ENCODE measurements around the gene INPP5A.
A peak's percentile ranks its signal among the peaks of the same experiment; 100 is the strongest.
"Not testable (repeated sequence)": the region's sequence is repeated elsewhere in the genome, so short reads cannot be mapped to it uniquely, and the experiment has no call there.

Gene INPP5A, protein sequence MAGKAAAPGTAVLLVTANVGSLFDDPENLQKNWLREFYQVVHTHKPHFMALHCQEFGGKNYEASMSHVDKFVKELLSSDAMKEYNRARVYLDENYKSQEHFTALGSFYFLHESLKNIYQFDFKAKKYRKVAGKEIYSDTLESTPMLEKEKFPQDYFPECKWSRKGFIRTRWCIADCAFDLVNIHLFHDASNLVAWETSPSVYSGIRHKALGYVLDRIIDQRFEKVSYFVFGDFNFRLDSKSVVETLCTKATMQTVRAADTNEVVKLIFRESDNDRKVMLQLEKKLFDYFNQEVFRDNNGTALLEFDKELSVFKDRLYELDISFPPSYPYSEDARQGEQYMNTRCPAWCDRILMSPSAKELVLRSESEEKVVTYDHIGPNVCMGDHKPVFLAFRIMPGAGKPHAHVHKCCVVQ

DNA sequence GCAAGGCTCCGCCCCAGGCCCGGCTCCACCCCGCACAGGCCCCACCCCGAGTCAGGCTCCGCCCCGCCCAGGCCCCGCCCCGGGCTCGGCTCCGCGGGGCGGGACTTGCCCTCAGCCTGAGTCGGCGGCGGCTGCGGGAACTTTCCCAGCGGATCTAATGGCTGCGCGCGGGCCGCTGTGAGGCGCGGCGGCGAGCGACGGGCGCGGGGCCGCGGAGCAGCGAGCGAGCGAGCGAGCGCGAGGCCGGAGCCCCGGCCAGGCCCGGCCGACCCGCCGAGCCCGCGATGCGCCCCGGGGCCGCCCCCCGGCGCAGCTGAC lies at the start of gene INPP5A:
Gene INPP5A, plus strand, starts transcription at position 104 of the 318 bp plus-strand sequence. CDS start 310 bp downstream, outside the sequence.
- no peak for DNase-seq (ENCODE audit: low read depth)

DNA sequence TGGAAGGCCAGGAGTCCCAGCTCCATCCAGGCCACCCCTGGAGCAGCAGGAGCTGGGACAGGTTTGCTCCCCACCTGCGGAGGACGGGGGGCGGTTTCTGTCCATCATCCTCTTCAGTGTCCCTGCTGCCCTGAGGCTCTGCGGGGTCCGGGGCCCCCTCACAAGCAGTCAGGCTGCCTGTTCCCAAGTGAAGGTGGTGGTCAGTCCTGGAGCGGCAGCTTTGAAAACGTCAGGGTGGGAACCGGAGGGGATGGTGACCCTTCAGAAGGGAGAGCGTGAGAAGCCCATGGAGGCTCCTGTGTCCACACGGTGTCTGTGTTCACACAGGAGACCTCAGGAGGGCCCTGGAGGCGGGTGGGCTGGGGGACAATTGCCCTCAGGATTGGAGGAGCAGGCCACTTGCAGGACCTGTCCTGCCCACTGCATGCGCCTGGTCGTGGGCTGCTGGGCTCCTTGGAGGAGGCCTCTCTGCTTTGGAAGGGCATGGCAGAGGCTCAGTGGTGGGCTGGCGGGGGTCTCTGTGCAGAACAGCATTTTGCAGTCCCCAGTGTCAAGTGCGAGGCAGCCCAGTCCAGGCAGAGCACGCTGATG lies 49.3 kb upstream of the INPP5A start:
- no peak for DNase-seq (ENCODE audit: low read depth)

DNA sequence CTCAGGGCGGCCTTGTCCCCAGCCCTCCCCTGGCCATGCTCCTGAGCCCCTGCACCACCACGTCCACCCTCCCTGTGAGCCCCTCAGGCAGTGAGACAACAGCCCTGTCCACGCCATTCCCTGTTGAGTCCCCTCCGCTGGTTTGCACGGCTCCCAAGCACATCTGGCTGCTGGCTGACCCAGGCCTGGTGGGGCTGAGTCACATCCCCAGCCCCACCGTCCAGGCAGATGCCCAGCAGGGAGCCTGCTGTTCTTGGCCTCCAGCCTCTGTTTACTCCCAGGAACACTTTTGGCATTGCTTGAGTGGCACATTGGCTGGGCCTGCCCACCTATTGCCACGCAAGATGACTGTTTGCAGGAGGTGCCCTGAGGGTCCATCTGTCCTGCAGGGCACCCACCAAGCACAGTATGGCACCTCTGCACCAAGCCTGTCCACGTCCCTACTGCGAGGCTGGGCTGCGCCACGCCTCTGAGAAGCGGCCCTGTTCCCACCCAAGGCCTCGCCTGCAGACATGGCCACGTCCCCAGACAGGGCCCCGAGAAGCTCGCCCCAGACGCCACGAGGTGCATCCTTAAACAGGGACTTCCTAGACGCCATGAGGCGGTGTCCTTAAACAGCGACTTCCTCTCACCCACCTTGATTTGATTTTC lies 48.4 kb upstream of the INPP5A start:
- peak; percentile 72 for DNase-seq (ENCODE audit: low read depth)

DNA sequence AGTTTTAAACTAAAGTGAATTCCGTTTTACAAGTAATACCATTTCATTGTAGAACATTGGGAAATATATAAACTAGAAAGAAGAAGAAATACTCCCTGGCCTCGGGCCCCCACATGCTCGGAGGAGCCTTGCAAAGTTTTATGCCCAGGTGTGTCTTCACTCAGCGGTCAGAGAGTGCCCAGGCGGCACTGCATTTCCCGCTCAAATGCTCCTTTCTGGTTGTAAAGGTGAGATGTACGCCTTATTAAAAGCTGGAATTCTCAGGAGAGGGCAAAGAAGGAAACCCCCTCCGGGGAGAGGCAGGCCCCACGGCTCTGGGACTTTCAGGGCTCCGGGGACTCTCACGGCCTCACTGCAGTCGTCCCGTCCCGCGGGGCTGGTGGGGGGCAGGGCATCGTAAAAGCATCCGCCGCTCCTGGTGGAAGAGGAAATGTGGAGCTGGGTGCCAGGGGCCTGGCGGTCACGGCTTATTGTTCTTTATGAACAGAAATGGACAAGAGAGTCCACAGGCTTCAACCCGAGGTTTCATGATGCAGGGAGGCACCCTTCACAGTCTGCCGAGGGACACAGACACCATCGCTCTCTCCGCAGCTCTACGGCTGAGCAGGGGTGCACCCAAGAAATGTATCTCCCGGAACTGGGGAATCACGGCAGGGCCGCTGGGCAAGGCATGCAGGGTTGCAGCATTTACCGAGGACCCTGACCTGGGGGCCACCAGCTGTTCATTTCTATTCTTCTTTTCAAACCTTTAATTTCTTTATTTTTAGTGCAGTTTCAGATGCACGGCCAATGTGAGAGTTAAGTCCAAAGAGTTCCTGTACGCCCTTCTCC lies 47.7 kb upstream of the INPP5A start:
- DNase-seq (ENCODE audit: low read depth) = no peak

DNA sequence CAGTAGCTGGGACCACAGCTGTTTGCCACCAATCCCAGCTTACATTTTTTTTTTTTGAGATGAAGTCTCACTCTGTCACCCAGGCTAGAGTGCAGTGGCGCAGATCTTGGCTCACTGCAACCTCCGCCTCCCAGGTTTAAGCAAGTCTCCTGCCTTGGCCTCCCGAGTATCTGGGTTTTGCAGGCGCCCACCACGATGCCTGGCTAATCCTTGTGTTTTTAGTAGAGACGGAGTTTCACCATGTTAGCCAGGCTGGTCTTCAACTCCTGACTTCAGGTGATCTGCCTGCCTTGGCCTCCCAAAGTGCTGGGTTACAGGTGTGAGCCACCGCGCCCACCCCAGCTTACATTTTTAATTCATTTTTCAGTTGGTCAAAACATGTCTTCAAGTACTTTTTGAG lies 46.1 kb upstream of the INPP5A start:
- not testable (repeated sequence) for DNase-seq (ENCODE audit: low read depth)

DNA sequence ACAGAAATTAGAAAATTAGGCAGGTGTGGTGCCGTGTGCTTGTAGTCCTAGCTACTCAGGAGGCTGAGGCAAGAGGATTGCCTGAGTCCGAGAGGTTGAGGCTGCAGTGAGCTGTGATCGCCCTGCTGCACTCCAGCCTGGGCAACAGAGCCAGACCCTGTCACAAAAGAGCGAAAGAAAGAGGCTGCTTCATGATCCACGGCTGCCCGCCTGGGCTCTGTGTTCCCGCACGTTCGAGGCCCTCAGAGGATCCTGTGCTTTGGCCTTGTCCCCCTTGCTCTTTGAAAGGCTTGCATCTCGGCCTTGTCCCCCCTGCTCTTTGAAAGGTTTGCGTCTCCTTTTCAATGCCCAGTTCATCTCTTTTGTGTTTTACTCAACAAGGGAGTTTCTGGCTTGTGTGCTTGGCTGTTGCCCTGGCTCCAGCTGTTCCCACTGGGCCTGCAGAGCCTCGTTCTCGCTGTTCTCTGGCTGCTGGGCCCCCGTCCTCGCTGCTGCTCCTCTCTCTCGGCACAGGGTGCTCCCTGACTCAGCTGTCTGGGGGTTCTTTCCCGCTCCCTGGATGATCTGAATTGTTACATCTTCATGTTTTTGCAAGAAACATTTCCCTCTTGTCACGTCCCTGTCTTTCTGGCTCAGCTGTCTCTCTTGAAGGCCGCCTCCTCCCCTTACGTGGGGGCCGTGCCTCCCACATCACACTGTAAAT lies 45.1 kb upstream of the INPP5A start:
- DNase-seq (ENCODE audit: low read depth) = no peak

DNA sequence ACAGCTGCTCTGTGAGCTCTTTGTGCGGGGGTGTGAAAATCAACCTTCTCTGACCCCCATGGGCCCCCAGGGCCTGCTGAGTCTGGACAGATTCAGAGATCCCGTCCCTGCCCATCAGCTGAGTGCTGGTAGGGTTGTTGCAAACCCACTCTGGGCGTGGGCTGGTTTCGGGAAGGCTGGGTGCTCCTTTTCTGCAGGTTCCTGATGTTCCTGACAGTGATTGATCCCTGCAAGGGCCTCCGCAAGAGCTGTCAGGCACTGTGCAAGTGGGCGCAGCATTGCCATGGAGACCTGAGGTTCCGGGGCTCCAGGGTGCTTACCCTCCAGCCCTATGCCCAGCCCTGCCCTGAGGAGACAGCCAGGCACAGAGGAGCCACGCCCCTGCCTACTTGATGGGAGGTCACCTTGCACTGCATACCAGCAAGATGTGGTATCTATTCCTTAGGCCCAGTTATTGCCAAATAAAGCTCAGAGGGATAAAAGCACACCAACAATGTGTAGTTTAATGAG lies 44.3 kb upstream of the INPP5A start:
- DNase-seq (ENCODE audit: low read depth) = no peak

DNA sequence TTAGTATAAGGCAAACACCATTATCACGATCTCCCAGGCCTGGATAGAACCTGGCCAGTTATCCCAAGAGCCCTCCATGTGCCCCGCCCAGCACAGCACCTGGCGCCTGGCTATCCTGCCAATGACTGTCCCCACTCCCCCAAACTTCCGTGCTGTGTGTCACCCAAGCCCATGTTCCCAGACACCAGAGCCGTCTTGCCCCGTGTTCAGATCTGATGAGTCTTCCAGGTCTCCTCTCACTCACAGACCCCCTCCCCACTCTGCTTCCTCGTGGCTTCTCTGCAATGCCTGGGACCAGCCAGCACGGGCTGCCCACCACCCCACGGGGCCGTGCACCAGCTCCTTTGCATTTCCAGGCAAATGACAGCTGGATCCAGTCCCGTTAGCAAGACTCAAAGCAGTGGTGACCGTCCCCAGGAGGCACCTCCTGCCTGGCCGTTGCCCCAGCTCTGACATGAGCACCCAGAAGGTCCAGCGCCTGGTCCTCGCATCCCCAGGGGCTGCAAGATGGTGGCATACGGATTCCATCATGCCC lies 43.8 kb upstream of the INPP5A start:
- DNase-seq (ENCODE audit: low read depth) = no peak

DNA sequence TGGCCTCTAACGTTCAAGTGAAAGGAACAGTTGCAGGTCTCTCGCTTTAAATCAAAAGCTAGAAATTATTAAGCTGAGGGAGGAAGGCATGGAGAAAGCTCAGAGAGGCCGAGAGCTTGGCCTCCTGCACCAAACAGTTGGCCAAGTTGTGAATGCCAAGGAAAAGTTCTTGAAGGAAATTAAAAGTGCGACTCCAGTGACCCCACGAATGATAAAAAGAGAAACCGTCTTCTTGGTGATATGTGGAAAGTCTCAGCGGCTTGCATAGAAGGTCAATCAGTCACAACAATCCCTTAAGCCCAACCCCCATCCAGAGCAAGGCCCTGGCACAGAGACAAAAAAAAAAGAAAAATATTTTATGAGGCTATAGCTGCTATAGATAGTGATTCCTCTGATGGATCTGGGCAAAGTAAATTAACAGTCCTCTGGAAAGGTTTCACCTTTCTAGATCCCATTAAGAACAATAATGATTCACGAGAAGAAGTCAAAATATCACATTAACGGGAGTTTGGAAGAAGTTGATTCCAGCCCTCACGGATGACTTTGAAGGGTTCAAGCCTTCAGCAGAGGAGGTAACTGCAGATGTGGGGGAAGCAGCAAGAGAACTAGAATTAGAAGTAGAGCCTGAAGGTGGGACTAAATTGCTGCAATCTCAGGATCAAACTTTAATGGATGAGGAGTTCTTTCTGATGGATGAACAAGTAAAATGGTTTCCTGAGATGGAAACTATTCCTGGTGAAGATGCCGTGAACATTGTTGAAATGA lies 42.5 kb upstream of the INPP5A start:
- DNase-seq (ENCODE audit: low read depth) = no peak

DNA sequence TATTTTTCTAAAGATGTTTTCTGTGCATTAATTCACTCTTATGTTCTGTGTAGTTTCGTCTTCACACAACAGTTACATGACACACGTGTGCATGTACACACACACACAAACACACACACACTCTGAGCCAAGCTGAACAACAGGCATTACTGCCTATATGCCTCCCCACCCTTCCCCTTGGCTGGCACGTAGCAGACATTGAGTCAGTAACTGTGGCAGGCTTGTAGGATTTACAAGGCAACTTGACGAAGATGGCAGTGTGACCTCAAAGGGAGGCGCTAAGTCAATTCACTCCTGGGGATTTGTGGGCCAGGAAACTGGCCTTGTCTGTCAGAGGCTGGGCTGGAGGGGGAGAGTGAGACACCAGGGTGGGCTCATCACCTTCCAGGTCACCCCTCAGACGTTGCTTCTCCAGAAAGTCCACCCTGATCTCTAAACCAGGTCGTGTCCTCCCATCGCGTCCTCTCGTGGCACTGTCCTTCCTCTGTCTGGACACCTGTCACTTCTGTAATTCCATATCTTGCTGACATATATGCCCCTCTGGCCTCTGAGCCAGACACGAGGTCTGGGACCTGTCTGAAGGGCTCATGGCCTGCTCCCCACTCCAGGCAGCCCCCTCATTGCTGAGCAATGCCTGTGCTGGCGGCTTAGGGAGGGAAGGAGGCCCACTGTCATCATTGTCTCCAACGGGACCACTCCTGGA lies 41.1 kb upstream of the INPP5A start:
- no peak for DNase-seq (ENCODE audit: low read depth)

DNA sequence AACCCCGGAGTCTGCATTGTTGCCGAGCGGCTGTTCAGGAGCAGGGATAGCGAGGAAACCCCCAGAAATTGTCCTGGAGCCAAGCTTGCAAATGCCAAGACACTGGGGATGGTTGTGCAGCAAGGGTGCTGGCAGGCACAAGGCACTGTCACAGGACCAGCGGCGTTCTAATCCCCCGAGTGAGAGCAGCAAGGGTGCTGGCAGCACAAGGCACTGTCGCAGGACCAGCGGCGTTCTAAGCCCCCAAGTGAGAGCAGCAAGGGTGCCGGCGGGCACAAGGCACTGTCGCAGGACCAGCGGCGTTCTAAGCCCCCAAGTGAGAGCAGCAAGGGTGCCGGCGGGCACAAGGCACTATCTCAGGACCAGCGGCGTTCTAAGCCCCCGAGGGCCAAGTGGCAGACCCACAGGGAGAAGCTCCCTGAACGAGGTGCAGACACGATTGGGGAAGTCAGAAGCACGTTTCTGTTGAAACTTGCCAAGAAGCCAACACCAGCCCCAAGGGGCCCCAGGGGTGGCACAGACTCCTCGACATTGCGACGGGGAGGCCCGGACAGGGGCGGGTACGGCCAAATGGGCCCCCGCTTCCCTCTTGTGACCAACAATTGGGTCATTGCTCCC lies 40.4 kb upstream of the INPP5A start:
- DNase-seq (ENCODE audit: low read depth) = no peak

DNA sequence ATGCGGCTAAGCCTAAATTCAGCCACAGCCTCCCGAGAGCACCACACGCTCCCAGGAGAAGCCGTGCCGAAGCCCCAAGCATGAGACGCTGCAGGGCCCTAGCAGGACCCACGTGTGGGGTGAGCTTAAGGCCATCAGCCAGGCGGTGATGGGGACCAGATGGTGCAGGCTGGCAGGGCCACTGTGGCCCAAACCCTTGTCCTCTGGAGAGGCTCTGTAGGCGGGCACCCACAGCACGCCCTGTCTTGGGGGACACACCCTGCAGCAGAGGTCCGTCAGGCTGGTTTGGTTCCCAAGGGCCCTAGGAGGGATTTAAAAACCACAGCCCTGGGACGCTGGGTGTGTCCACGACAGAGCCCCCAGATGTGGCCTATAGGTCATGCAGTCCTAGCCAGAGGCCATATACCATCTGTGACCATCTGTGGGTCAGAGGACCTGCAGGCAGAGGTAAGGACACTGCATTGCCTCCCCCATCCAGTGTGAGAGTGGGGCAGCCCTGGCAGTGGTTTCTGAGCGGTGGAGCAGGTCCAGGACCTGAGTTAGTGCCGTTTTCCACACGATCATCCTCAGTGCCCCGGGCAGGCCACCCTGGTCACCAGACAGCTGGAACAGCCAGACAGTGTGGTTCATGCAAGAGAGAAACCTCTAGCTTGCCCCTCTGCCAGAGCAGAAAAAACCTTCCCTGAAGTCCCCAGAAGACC lies 39.6 kb upstream of the INPP5A start:
- peak; percentile 36 for DNase-seq (ENCODE audit: low read depth)

DNA sequence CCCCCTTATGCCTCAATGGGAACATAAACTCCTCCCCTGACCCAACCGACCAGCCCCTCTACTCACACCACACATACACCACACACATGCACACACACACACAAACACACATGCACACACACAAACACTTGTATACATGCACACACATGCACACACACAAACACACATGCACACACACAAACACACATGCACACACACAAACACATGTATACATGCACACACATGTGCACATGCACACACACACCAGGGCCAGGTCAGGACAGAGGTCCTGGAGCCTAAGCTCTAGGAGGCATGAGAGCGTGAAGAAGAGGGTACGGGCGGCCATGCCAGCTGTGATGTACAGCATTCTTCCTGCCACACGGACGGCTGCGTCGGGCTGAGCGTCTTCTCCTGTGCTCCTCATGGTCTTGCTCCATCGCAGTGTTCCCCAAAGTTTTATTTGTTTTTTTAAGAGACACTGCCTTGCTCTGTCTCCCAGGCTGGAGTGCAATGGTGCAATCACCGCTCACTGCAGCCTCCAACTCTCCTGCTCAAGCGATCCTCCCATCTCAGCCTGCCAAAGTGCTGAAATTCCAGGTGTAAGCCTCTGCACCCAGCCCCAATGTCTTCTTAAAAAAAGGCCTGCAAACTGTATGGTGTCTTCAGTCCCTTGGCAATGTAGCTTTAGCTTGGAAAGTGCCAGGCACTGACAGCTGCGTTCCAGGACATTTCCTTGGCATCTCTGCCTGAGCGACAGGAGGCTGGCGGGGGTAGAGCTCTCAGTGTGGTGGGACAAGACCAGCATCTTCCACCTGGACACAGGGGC lies 38.8 kb upstream of the INPP5A start:
- peak; percentile 49 for DNase-seq (ENCODE audit: low read depth)

DNA sequence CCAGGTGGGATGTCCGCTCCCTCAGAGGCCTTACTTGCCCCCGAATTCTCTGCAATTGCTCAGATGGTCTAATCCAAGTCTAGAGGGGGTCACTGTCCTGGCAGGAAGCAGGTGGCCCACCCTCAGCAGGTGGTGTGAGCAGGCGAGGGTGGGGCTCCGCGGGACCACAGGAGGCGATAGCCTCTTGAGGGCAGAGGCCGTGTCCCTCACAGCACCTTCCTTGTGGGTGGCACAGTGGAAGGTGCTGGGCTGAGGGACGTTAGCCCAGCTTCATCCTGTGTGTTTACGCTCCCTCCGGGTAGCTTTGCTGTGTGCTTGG lies 38.3 kb upstream of the INPP5A start:
- no peak for DNase-seq (ENCODE audit: low read depth)

DNA sequence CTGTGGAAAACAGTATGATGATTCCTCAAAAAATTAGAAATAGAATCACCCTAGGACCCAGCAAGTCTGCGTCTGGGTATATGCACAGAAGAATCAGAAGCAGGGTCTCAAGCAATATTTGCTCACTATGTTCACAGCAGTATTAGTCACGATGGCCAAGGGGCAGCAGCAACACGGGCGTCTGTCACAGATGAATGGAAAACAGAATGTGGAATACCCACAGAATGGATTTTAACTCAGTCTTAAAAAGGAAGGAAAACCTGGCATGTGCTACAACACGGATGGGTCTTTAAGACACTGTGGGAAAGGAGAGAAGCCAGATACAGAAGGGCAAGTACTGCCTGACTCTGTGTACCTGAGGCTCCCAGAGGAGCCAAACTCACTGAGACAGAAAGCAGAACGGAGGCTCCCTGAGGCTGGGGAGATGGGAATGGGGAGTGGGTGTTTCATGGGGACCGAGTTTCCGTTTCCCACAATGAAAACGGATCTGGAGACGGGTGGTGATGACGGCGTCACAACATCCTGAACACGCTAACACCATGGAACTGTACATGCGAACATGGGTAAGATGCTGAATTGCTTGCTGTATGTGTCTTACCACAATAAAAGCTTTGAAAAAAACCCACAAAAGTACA lies 36.7 kb upstream of the INPP5A start:
- DNase-seq (ENCODE audit: low read depth) = no peak

DNA sequence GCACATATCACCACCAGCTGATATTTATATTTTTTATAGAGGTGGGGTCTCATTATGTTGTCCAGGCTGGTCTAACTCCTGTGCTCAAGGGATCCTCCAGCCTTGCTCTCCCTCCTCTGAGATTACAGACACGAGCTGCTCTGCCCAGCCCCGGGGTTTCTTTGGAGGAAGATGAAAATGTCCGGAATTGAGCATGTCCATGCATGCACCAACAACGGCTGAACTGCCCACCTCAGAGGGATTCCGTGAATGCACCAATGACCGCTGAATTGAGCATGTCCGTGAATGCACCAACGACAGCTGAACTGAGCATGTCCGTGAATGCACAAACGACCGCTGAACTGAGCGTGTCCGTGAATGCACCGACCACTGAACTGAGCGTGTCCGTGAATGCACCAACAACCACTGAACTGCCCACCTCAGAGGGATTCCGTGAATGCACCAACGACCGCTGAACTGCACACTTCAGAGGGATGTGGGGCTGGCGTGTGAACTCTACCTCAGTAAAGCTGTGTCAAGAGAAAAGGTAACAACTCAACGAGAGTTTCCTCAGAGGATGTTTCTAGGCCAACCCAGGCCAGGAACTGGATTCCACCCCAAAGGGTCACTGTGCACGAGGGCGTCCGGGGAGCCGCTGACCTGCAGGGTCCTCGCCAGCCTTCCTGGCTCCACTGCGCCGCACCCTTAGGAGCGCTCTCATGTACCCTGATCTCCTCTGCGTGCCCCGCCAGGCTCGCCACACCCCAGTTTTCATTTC lies 34.9 kb upstream of the INPP5A start:
- no peak for DNase-seq (ENCODE audit: low read depth)
